ENCODE measurements around the gene TNPO2.
"Not testable (repeated sequence)": the region's sequence is repeated elsewhere in the genome, so short reads cannot be mapped to it uniquely, and the experiment has no call there.

TNPO2 gene

GRCh38 chr19:12720296-12720695, 3.4 kb downstream of the TNPO2 start:
- ChIA-PET CTCF (interaction anchor here (0.6 to 1.4 kb wide), 8 partner anchors 28 to 78 kb away, joined by 3 to 5 read pairs (median 4); no protein-coding TSS in a partner anchor), POLR2A (interaction anchor here (0.5 to 5.1 kb wide), 2 partner anchors 11 to 15 kb away, joined by 5 to 89 read pairs; partner anchors contain the start of genes GET3 and TRIR)
- TF ChIP-seq ZNF121 (tag by site-specific recombination; IDR thresholded peaks at IDR 0.05) = peak; percentile 92
- TF ChIP-seq ZNF292 (tag by site-specific recombination; IDR thresholded peaks at IDR 0.05; ENCODE audit: borderline replicate concordance, low read depth) = no peak
- no peak for TF ChIP-seq ZNF701 (tag by site-specific recombination; IDR thresholded peaks at IDR 0.05)
- no peak for TF ChIP-seq ZNF692 (tag by site-specific recombination; IDR thresholded peaks at IDR 0.05)
- TF ChIP-seq ZNF302 (tag by site-specific recombination; IDR thresholded peaks at IDR 0.05; ENCODE audit: low read depth) = no peak
- no peak for TF ChIP-seq ZNF777 (tag by site-specific recombination; IDR thresholded peaks at IDR 0.05; ENCODE audit: borderline replicate concordance)
- no peak for TF ChIP-seq EGR2 (tag by site-specific recombination; IDR thresholded peaks at IDR 0.05; ENCODE audit: low read depth)
- no peak for TF ChIP-seq ZNF223 (tag by site-specific recombination; IDR thresholded peaks at IDR 0.05)
- H3K9me3 ChIP-seq (ENCODE audit: control insufficient read depth, insufficient read depth, low read depth, low read length) = no peaks in the 10 kb centered on the region
- H3K4me3 ChIP-seq (ENCODE audit: low read depth, low read length) = peak overlapping the region; percentile 79
- peak overlapping the region; percentile 97 for H3K27ac ChIP-seq (ENCODE audit: extremely low read depth, low read depth, low read length)
- H3K36me3 ChIP-seq (ENCODE audit: control insufficient read depth in 2 of 2, insufficient read depth in 1 of 2, low read length in 2 of 2) = peaks cover 28 to 53% of the 10 kb centered on the region in 2 experiments
- no peaks in the 10 kb centered on the region for H3K4me1 ChIP-seq (ENCODE audit: control insufficient read depth, insufficient read depth, low read length)

DNA sequence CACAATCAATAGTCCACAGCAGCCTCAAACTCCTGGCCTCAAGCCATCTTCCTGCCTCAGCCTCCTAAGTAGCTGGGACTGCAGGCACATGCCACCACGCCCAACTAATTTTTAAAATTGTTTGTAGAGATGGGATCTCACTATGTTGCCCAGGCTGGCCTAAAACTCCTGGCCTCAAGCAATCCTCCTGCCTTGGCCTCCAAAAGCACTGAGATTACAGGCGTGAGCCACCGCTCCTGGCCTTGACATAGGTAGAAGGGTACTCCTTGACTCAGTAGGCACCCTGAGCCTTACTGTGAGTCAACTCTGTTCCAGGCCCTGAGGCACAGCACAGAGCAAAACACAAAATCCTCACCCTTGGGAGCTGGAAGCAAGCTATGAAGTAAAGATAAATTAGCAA, 7.8 kb downstream of the TNPO2 start:
- CTCF ChIA-PET = interaction anchor here (0.8 to 3.4 kb wide), 7 partner anchors 18 to 84 kb away, joined by 3 to 15 read pairs (median 5); no protein-coding TSS in a partner anchor
- H3K4me3 ChIP-seq (ENCODE audit: low read depth, low read length) = no peak overlapping the region
- H3K4me1 ChIP-seq (ENCODE audit: control insufficient read depth, insufficient read depth, low read length) = no peaks in the 10 kb centered on the region
- H3K9me3 ChIP-seq (ENCODE audit: control insufficient read depth, insufficient read depth, low read depth, low read length) = no peaks in the 10 kb centered on the region
- POLR2A ChIA-PET = no interaction called here
- no peak overlapping the region for H3K27ac ChIP-seq (ENCODE audit: extremely low read depth, low read depth, low read length)
- TF ChIP-seq ZNF121 (tag by site-specific recombination; IDR thresholded peaks at IDR 0.05) = peak; percentile 93
- TF ChIP-seq ZNF19 (tag by site-specific recombination; IDR thresholded peaks at IDR 0.05; ENCODE audit: low read depth) = no peak
- TF ChIP-seq ZXDB (tag by site-specific recombination; IDR thresholded peaks at IDR 0.05) = no peak
- H3K36me3 ChIP-seq (ENCODE audit: control insufficient read depth in 2 of 2, insufficient read depth in 1 of 2, low read length in 2 of 2) = peaks cover 49 to 93% of the 10 kb centered on the region in 2 experiments

- TF ChIP-seq ZNF404 (tag by site-specific recombination; IDR thresholded peaks at IDR 0.05) (no peak), TRIM28 (IDR thresholded peaks at IDR 0.05; ENCODE audit: borderline replicate concordance, low read length) (no peak), ZBTB48 (tag by site-specific recombination; IDR thresholded peaks at IDR 0.05) (no peak)
- H3K9me3 ChIP-seq (ENCODE audit: control insufficient read depth, insufficient read depth, low read depth, low read length) = no peaks in the 10 kb centered on the region
- ChIA-PET POLR2A (no interaction called here), CTCF (interaction anchor here (0.6 to 3.4 kb wide), 4 partner anchors 43 to 131 kb away, joined by 3 to 15 read pairs (median 4); no protein-coding TSS in a partner anchor)
- H3K4me3 ChIP-seq (ENCODE audit: low read depth, low read length) = no peak overlapping the region
- H3K27ac ChIP-seq (ENCODE audit: extremely low read depth, low read depth, low read length) = no peak overlapping the region
- H3K36me3 ChIP-seq (ENCODE audit: control insufficient read depth in 2 of 2, insufficient read depth in 1 of 2, low read length in 2 of 2) = peaks cover 53 to 94% of the 10 kb centered on the region in 2 experiments
- no peaks in the 10 kb centered on the region for H3K4me1 ChIP-seq (ENCODE audit: control insufficient read depth, insufficient read depth, low read length)
Observed at GRCh38 chr19:12715102-12715501, 8.6 kb downstream of the TNPO2 start.

GRCh38 chr19:12713304-12713703, 10.4 kb downstream of the TNPO2 start:
- H3K27ac ChIP-seq (ENCODE audit: extremely low read depth, low read depth, low read length); H3K9me3 ChIP-seq (ENCODE audit: control insufficient read depth, insufficient read depth, low read depth, low read length); H3K4me3 ChIP-seq (ENCODE audit: low read depth, low read length); H3K4me1 ChIP-seq (ENCODE audit: control insufficient read depth, insufficient read depth, low read length): not testable (repeated sequence)
- H3K36me3 ChIP-seq (ENCODE audit: control insufficient read depth in 2 of 2, insufficient read depth in 1 of 2, low read length in 2 of 2) = peaks cover 64 to 97% of the 10 kb centered on the region in 2 experiments
- ChIA-PET CTCF (interaction anchor here (0.7 to 1.8 kb wide), 7 partner anchors 20 to 84 kb away, joined by 3 to 7 read pairs (median 5); no protein-coding TSS in a partner anchor), POLR2A (interaction anchor here (0.5 kb wide), 1 partner anchor 553 kb away, joined by 4 read pairs; no protein-coding TSS in a partner anchor)
- TF ChIP-seq ZNF292 (tag by site-specific recombination; IDR thresholded peaks at IDR 0.05; ENCODE audit: borderline replicate concordance, low read depth) (0 out of 2 replicates have a peak, but pooled peaks have one; percentile 12), ZNF791 (tag by site-specific recombination; IDR thresholded peaks at IDR 0.05) (0 out of 2 replicates have a peak, but pooled peaks have one; percentile 18), ZNF354C (tag by site-specific recombination; IDR thresholded peaks at IDR 0.05; ENCODE audit: borderline replicate concordance, low read depth) (0 out of 2 replicates have a peak, but pooled peaks have one; percentile 62), ZNF140 (tag by site-specific recombination; IDR thresholded peaks at IDR 0.05) (peak; percentile 36; the same call in 1 of the 2 replicates), ZBTB11 (tag by site-specific recombination; conservative IDR thresholded peaks at IDR 0.05; ENCODE audit: low read depth) (peak; percentile 37; the same call in 1 of the 2 replicates), ZNF629 (tag by site-specific recombination; IDR thresholded peaks at IDR 0.05) (peak; percentile 28; the same call in 1 of the 2 replicates), ZNF654 (tag by site-specific recombination; IDR thresholded peaks at IDR 0.05; ENCODE audit: low read depth) (0 out of 2 replicates have a peak, but pooled peaks have one; percentile 15)
